ENCODE results near the gene NCAM2.

Gene NCAM2

DNA sequence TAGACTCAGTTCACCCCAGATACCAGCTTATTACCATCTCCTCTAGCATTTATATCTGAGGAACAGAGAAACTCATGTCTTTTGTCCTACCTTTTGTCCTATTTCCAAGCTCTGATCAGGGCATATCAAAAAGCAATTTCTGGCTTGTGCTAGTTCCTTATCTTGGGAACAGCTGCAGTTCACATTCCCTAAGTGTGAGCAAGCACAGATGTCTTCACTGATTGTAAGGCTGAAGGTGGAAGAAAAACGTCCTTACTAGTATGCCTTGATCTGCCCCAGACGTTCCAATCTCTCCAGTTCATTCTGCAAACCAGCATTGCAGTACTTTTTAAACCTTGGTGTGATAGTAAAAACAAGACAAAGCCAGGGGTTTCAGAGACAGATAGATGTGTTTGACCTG, 139.8 kb downstream of the NCAM2 start:
- TF ChIP-seq, protein P1, sequence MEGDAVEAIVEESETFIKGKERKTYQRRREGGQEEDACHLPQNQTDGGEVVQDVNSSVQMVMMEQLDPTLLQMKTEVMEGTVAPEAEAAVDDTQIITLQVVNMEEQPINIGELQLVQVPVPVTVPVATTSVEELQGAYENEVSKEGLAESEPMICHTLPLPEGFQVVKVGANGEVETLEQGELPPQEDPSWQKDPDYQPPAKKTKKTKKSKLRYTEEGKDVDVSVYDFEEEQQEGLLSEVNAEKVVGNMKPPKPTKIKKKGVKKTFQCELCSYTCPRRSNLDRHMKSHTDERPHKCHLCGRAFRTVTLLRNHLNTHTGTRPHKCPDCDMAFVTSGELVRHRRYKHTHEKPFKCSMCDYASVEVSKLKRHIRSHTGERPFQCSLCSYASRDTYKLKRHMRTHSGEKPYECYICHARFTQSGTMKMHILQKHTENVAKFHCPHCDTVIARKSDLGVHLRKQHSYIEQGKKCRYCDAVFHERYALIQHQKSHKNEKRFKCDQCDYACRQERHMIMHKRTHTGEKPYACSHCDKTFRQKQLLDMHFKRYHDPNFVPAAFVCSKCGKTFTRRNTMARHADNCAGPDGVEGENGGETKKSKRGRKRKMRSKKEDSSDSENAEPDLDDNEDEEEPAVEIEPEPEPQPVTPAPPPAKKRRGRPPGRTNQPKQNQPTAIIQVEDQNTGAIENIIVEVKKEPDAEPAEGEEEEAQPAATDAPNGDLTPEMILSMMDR (IDR thresholded peaks at IDR 0.05) = no peak

DNA sequence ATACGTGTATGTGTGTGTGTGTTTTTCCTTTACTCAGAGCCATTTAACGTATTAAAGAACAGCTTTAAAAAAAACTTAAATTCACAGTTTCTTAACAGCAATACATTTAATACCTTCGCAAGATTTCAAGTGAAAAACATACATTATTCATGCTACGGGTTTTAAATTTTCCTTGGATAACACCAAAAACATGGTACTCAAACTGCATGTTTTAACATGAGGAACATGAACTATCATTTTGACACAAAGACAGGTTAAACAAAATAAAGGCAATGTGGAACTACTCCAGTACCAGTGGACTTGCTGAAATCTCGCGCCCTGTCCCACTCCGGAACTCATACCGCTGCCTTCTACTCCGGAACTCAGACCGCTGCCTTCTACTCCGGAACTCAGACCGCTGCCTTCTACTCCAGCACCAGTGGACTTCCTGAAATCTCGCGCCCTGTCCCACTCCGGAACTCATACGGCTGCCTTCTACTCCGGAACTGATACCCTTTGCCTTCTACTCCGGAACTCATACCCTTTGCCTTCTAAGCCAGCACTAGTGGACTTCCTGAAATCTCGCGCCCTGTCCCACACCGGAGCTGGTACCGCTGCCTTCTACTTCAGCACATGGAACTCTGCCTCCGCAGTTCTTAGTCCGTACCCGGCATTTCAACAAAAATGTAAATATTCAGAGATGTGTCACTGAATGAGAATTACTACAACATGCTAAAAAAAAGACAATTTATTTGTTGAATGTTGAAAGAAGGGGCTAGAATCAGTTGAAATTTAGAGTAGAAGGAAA, 148.6 kb downstream of the NCAM2 start:
- TF ChIP-seq, protein P1 (IDR thresholded peaks at IDR 0.05) = no peak

DNA sequence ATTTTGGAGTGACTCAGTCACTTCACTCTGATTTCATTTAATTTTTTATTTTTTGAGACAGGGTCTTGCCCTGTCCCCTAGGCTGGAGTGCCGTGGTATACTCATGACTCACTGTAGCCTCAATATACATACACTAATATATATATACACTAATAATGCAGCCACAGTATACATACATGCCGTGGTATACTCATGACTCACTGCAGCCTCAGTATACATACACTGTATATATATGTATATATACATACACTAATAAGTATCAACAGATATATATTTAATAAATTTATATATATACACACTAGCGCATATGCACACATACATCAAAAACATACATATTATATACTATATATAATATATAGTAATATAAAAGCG, 149.2 kb downstream of the NCAM2 start:
- TF ChIP-seq, protein P1 (IDR thresholded peaks at IDR 0.05) = no peak

DNA sequence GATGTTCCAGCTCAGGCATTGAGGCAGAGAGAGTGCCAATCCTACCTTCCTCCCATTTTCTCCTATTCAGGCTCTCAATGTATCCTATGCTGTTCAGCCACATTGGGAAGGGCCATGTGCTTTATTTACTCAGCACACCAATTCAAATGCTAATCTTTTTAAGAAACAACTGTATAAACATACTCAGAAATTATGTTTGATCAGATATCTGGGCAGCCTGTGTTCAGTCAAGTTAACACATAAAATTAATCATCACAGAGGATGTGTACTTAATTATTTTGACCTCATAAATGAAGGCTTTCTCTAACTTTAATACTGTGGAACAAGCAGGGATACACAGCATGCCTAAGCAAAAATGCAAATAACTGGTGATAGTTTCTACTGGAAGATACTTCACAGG, 149.8 kb downstream of the NCAM2 start:
- TF ChIP-seq, protein P1 (IDR thresholded peaks at IDR 0.05) = no peak

DNA sequence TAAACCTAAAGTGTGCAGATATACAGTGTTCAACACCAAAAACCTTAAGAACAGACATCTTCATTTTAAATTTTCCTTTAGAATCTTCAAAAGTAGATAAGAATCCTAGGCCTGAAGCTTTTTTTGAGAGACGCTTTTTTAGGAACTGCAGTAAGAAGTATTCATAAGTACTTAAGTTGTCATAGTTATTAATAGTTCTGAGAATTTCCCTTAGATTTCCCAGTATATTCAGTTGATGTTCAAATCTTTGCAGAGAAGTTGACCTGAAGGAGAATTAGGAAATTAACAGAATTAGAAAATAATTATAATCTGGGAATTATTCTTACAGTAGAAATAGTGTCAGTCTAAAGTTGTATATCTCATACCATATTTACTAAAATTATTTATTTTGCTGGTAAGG, 150.3 kb downstream of the NCAM2 start:
- TF ChIP-seq, protein P1 (IDR thresholded peaks at IDR 0.05) = no peak

DNA sequence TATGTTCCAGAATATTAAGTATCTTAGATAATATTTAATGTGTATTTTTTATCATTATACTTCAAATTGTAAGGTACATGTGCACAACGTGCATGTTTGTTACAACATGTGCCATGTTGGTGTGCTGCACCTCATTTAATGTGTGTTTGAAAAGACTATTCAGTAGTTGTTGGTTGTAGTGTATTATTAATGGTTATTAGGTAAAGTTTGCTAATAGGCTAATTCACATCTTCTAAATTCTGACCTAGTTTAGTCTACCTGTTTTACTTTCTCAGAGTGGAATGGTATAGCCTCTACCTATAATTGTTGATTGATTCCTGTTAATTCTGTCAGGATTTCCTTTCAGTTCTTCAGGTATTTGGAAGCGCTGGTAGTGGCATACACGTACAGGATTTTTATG, 153.0 kb downstream of the NCAM2 start:
- TF ChIP-seq, protein P1 (IDR thresholded peaks at IDR 0.05) = no peak

DNA sequence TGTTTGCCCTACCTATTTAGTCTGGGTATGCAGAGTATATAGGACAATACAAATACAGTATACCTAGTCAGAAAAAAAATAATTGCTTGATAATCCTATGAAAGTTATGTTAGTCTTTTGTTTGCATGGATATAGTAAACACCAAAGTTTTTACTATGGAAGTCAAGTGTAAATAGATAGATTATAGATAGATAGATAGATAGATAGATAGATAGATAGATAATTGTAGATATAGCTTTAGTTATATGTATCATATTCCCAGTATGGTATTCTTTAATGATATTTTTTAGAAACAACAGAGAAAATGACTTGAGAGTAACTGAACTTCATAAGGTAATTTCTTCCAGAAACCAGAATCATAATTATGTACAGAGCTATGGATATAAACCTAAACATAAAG, 158.2 kb downstream of the NCAM2 start:
- TF ChIP-seq, protein P1 (IDR thresholded peaks at IDR 0.05) = no peak

DNA sequence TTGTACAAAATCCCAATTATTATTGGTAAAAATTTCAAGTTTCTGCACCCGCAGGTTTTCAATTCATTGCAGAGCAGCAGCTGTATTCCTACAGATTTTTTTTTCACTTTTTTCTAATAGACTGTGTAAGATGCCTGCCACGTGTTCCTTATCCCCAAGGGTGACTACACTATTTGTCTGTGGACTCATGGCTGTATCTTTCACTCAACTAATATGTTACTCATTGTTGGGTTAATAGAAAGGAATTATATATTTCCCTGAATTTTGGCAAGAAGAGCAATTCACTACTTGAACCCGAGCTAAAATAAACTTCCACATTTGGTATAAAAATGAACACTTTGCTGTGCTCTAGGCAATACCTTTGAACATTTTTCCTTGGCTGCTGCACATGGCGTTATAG, 158.7 kb downstream of the NCAM2 start:
- TF ChIP-seq, protein P1 (IDR thresholded peaks at IDR 0.05) = no peak

Measured in LNCAP (cell line).